IPS-15b (cell line): ENCODE results near the gene KIF12.
"Not testable (repeated sequence)": the region's sequence is repeated elsewhere in the genome, so short reads cannot be mapped to it uniquely, and the experiment has no call there.

Experiments
- H3K27me3 ChIP-seq: one replicate; pipeline ENCODE4 v1.6.1; 2013; ENCODE audit warnings: low read length; ENCODE audit not compliant: control insufficient read depth, insufficient read depth
- H3K36me3 ChIP-seq: one replicate; pipeline ENCODE4 v1.6.1; 2013; ENCODE audit warnings: low read length; ENCODE audit not compliant: control insufficient read depth, insufficient read depth
- H3K4me1 ChIP-seq: one replicate; pipeline ENCODE4 v1.6.1; 2013; ENCODE audit warnings: mild to moderate bottlenecking, low read length; ENCODE audit not compliant: control insufficient read depth, insufficient read depth
- H3K4me3 ChIP-seq: one replicate; pipeline ENCODE4 v1.5.1; 2013; ENCODE audit warnings: low read depth, low read length
- H3K9ac ChIP-seq: one replicate; pipeline ENCODE4 v1.6.1; 2013; ENCODE audit warnings: low read depth, mild to moderate bottlenecking, low read length
- H3K9me3 ChIP-seq: one replicate; pipeline ENCODE4 v1.6.1; 2013; ENCODE audit warnings: mild to moderate bottlenecking, low read length; ENCODE audit not compliant: control insufficient read depth, insufficient read depth

Gene KIF12

GRCh38 chr9:114053246-114054005 lies 45.7 kb downstream of the KIF12 start:
- Histone ChIP-seq H3K4me1 (no peaks in the 10 kb centered on the region), H3K36me3 (peaks cover 6% of the 10 kb centered on the region), H3K9me3 (no peaks in the 10 kb centered on the region), H3K27me3 (no peaks in the 10 kb centered on the region), H3K4me3 (no peak overlapping the region), H3K9ac (no peak overlapping the region)

GRCh38 chr9:114051706-114052105 lies 47.4 kb downstream of the KIF12 start:
- Histone ChIP-seq H3K9me3 (no peaks in the 10 kb centered on the region), H3K27me3 (no peaks in the 10 kb centered on the region), H3K36me3 (peaks cover 8% of the 10 kb centered on the region), H3K4me1 (no peaks in the 10 kb centered on the region), H3K4me3 (no peak overlapping the region), H3K9ac (no peak overlapping the region)

- no peaks in the 10 kb centered on the region for H3K9me3 ChIP-seq
- H3K9ac ChIP-seq, result no peak overlapping the region
- H3K4me3 ChIP-seq, result no peak overlapping the region
- no peaks in the 10 kb centered on the region for H3K4me1 ChIP-seq
- peaks cover 8% of the 10 kb centered on the region for H3K36me3 ChIP-seq
- no peaks in the 10 kb centered on the region for H3K27me3 ChIP-seq
Observed at GRCh38 chr9:114051281-114051680, 47.8 kb downstream of the KIF12 start.

- H3K27me3 ChIP-seq, result no peaks in the 10 kb centered on the region
- no peaks in the 10 kb centered on the region for H3K4me1 ChIP-seq
- peaks cover 8% of the 10 kb centered on the region for H3K36me3 ChIP-seq
- no peaks in the 10 kb centered on the region for H3K9me3 ChIP-seq
- H3K4me3 ChIP-seq, result no peak overlapping the region
- no peak overlapping the region for H3K9ac ChIP-seq
Observed at GRCh38 chr9:114050646-114051045, 48.4 kb downstream of the KIF12 start.

GRCh38 chr9:114050226-114050568 lies 48.9 kb downstream of the KIF12 start:
- Histone ChIP-seq H3K4me3 (no peak overlapping the region), H3K4me1 (no peaks in the 10 kb centered on the region), H3K27me3 (no peaks in the 10 kb centered on the region), H3K36me3 (peaks cover 8% of the 10 kb centered on the region), H3K9me3 (no peaks in the 10 kb centered on the region), H3K9ac (no peak overlapping the region)

- H3K4me3 ChIP-seq, result no peak overlapping the region
- H3K9ac ChIP-seq, result no peak overlapping the region
- no peaks in the 10 kb centered on the region for H3K9me3 ChIP-seq
- no peaks in the 10 kb centered on the region for H3K27me3 ChIP-seq
- H3K4me1 ChIP-seq, result no peaks in the 10 kb centered on the region
- peaks cover 8% of the 10 kb centered on the region for H3K36me3 ChIP-seq
Observed at GRCh38 chr9:114049441-114050225, 49.5 kb downstream of the KIF12 start.

GRCh38 chr9:114048533-114049415 lies 50.3 kb downstream of the KIF12 start:
- Histone ChIP-seq H3K9me3 (no peaks in the 10 kb centered on the region), H3K36me3 (peaks cover 8% of the 10 kb centered on the region), H3K4me3 (no peak overlapping the region), H3K9ac (no peak overlapping the region), H3K27me3 (no peaks in the 10 kb centered on the region), H3K4me1 (no peaks in the 10 kb centered on the region)

GRCh38 chr9:114047717-114048116 lies 51.4 kb downstream of the KIF12 start:
- no peak overlapping the region for H3K4me3 ChIP-seq
- H3K36me3 ChIP-seq, result peaks cover 8% of the 10 kb centered on the region
- H3K27me3 ChIP-seq, result no peaks in the 10 kb centered on the region

GRCh38 chr9:114046875-114047274 lies 52.2 kb downstream of the KIF12 start:
- no peaks in the 10 kb centered on the region for H3K4me1 ChIP-seq
- H3K27me3 ChIP-seq, result no peaks in the 10 kb centered on the region
- peaks cover 8% of the 10 kb centered on the region for H3K36me3 ChIP-seq
- H3K9me3 ChIP-seq, result no peaks in the 10 kb centered on the region
- H3K4me3 ChIP-seq, result no peak overlapping the region
- H3K9ac ChIP-seq, result no peak overlapping the region

More at GRCh38 chr9:114047717-114048116, 51.4 kb downstream of the KIF12 start:
- Histone ChIP-seq H3K4me1 (no peaks in the 10 kb centered on the region), H3K9me3 (no peaks in the 10 kb centered on the region), H3K9ac (no peak overlapping the region)

GRCh38 chr9:114046237-114046755 lies 52.8 kb downstream of the KIF12 start:
- no peak overlapping the region for H3K4me3 ChIP-seq
- H3K27me3 ChIP-seq, result no peaks in the 10 kb centered on the region
- no peak overlapping the region for H3K9ac ChIP-seq
- no peaks in the 10 kb centered on the region for H3K9me3 ChIP-seq
- H3K4me1 ChIP-seq, result no peaks in the 10 kb centered on the region
- peaks cover 8% of the 10 kb centered on the region for H3K36me3 ChIP-seq

- H3K9ac ChIP-seq, H3K27me3 ChIP-seq, H3K36me3 ChIP-seq: not testable (repeated sequence)
Observed at GRCh38 chr9:114043660-114044059, 55.4 kb downstream of the KIF12 start.

More at GRCh38 chr9:114043660-114044059, 55.4 kb downstream of the KIF12 start:
- H3K4me1 ChIP-seq, H3K4me3 ChIP-seq, H3K9me3 ChIP-seq: not testable (repeated sequence)
